HepG2 (cell line): ENCODE results near the gene OR2AG2. TPM values are rescaled to one million over a fixed set of nuclear protein-coding genes. Genes with fewer than 3 reads are reported as not detected.

Experiments
- ATAC-seq: fragments of 200-7000 bp; cut with Tn5 transposase; 3 replicates; pipeline ENCODE4 v1.9.1; 2020; ENCODE audit warnings: mild to moderate bottlenecking, moderate library complexity
- BruUV-seq: library from RNA; stranded (reverse); fragments of 400-500 nt; replicated peaks from 2 replicates; lab custom pipeline; 2021; lab: Mats Ljungman, UMichigan
- CTCF ChIA-PET: fragments of 300-600 bp; formaldehyde crosslinking; extraction: SDS; loops from one replicate; lab custom pipeline; 2021; ENCODE audit warnings: low total read pairs, inconsistent platforms, low intra/inter-chr PET ratio; lab: Yijun Ruan, JAX
- POLR2A ChIA-PET: fragments of 350-600 bp; sonication (Branson Sonifier 250); formaldehyde crosslinking; loops from one replicate; lab custom pipeline; 2020; ENCODE audit warnings: antibody characterized with exemption, inconsistent platforms; lab: Yijun Ruan, JAX
- DNase-seq: peaks from one replicate; pipeline ENCODE4 v3.0.0-alpha.2; 2015; ENCODE audit warnings: low spot score
- FAIRE-seq: peaks from 3 replicates; lab custom pipeline; 2011; peaks lifted over from hg19 to GRCh38; lab: Jason Lieb, UNC
- H2AFZ ChIP-seq: one replicate; pipeline ENCODE4 v1.6.1; 2011; ENCODE audit warnings: low read length, inconsistent platforms
- H3K27ac ChIP-seq: fragments of 300-600 bp; 3 replicates; pipeline ENCODE4 v1.8.0; 2011; ENCODE audit warnings: mixed run types, mild to moderate bottlenecking, mixed read lengths, low read length, inconsistent platforms; ENCODE audit not compliant: insufficient read depth; ENCODE audit errors: extremely low read length
- H3K27me3 ChIP-seq, 2 experiments: fragments of 200-600 bp in 1 of 2; 2 replicates in 1 of 2; 3 replicates in 1 of 2; pipeline versions ENCODE4 v1.6.0 to v1.8.0; 2011; ENCODE audit warnings: low read length in 2 of 2, mild to moderate bottlenecking in 2 of 2, moderate library complexity in 2 of 2, inconsistent platforms in 1 of 2; ENCODE audit not compliant: insufficient read depth in 2 of 2, control insufficient read depth in 1 of 2
- H3K36me3 ChIP-seq, 2 experiments: fragments of 200-600 bp in 1 of 2; replicated peaks in 1 of 2; 2 replicates in 1 of 2; 3 replicates in 1 of 2; pipeline versions ENCODE4 v1.5.1 to v1.8.0; 2011; ENCODE audit warnings: low read length in 2 of 2, inconsistent platforms in 1 of 2; ENCODE audit not compliant: insufficient read depth in 2 of 2, control insufficient read depth in 1 of 2
- H3K4me1 ChIP-seq: 2 replicates; pipeline ENCODE4 v1.5.1; 2012; ENCODE audit warnings: low read length, inconsistent platforms; ENCODE audit not compliant: insufficient read depth
- H3K4me2 ChIP-seq: 2 replicates; pipeline ENCODE4 v1.6.0; 2011; ENCODE audit warnings: low read depth, low read length, inconsistent platforms
- H3K4me3 ChIP-seq, 3 experiments: fragments of 200-600 bp in 1 of 3; sonication (generic), shearing (Covaris generic) in 1 of 3; replicated peaks in 1 of 3; 2 replicates each; pipeline ENCODE4 v1.5.1; 2011 to 2016; ENCODE audit warnings: low read length in 3 of 3, inconsistent platforms in 2 of 3, low read depth in 2 of 3, mild to moderate bottlenecking in 2 of 3, control low read depth in 1 of 3, mixed read lengths in 1 of 3; ENCODE audit not compliant: insufficient read depth in 1 of 3
- H3K79me2 ChIP-seq: one replicate; pipeline ENCODE4 v1.6.1; 2011; ENCODE audit warnings: low read length, inconsistent platforms; ENCODE audit not compliant: insufficient read depth
- H3K9ac ChIP-seq: 2 replicates; pipeline ENCODE4 v1.6.0; 2011; ENCODE audit warnings: mild to moderate bottlenecking, low read depth, low read length, inconsistent platforms; ENCODE audit not compliant: insufficient read depth
- H3K9me3 ChIP-seq: 2 replicates; pipeline ENCODE4 v1.5.1; 2012; ENCODE audit warnings: mild to moderate bottlenecking, low read length
- H4K20me1 ChIP-seq: 2 replicates; pipeline ENCODE4 v1.6.0; 2011; ENCODE audit warnings: inconsistent platforms, mild to moderate bottlenecking, low read length, moderate library complexity; ENCODE audit not compliant: insufficient read depth
- ATAD3A ChIP-seq: sonication (generic); formaldehyde crosslinking; IDR thresholded peaks from 2 replicates; pipeline ENCODE4 v1.4.0; 2020; ENCODE audit warnings: missing genetic modification reagents
- FOXA3 ChIP-seq: IDR thresholded peaks from 2 replicates; pipeline ENCODE4 v1.6.1; 2016; ENCODE audit warnings: missing genetic modification reagents, missing compliant biosample characterization
- PLRG1 ChIP-seq: fragments of 450-650 bp; conservative IDR thresholded peaks from 2 replicates; pipeline ENCODE4 v1.6.1; 2016
- ZNF446 ChIP-seq: sonication (generic); formaldehyde crosslinking; IDR thresholded peaks from 2 replicates; pipeline ENCODE4 v1.5.0; 2020; ENCODE audit warnings: mild to moderate bottlenecking, missing genetic modification reagents
- ZNF678 ChIP-seq: sonication (generic); formaldehyde crosslinking; IDR thresholded peaks from 2 replicates; pipeline ENCODE4 v1.4.0; 2020; ENCODE audit warnings: mild to moderate bottlenecking, missing genetic modification reagents
- WGBS: methylation state at CpG from one replicate; pipeline ENCODE4 v1.1.6; 2017; ENCODE audit warnings: low lambda C conversion rate; 5-methylcytosine and 5-hydroxymethylcytosine counted together
- in situ Hi-C: cut with HindIII; loops from 2 replicates; pipeline ENCODE4 v1.10.0; 2017; ENCODE audit warnings: low pct_unique_long_range_greater_than_20kb; ENCODE audit not compliant: extremely low pct_ligation_motif_present
- intact Hi-C: fragments of 100-400 bp; cut with micrococcal nuclease; formaldehyde crosslinking; loops from one replicate; pipeline ENCODE4 v1.10.0; 2022; ENCODE audit not compliant: unreplicated experiment
- polyA plus RNA-seq, 8 experiments: library from polyadenylated mRNA; depleted of rRNA in 3 of 8; stranded (reverse) in 7 of 8; unstranded in 1 of 8; fragments of >200 nt; fragmentation: Illumina TruSeq in 4 of 8; extraction: Trizol in 4 of 8; gene quantifications; 2 replicates each; pipeline versions ENCODE4 v1.2.1 to v1.2.3, GENCODE V29; 2011 to 2016; ENCODE audit warnings: low read depth in 4 of 8, missing spikeins in 1 of 8, mixed read lengths in 1 of 8; ENCODE audit not compliant: insufficient read depth in 1 of 8
- total RNA-seq, 5 experiments: library from RNA; depleted of rRNA; stranded (reverse); fragments of >200 nt; fragmentation: Illumina TruSeq; extraction: Trizol; gene quantifications; 2 replicates each; pipeline ENCODE4 v1.2.3, GENCODE V29; 2016; ENCODE audit warnings: low read depth in 1 of 5
- TF ChIP-seq, protein P1 (sequence below): sonication (generic); formaldehyde crosslinking; conservative IDR thresholded peaks from 2 replicates; pipeline ENCODE4 v1.8.1; 2023; ENCODE audit warnings: missing genetic modification reagents
- TF ChIP-seq, protein P2 (sequence below), 2 experiments: IDR thresholded peaks; 2 replicates each; pipeline ENCODE4 v1.6.1; 2011 to 2012; ENCODE audit warnings: low read length in 2 of 2, borderline replicate concordance in 1 of 2, low read depth in 1 of 2, mild to moderate bottlenecking in 1 of 2, moderate library complexity in 1 of 2
- TF ChIP-seq, protein P3 (sequence below): sonication (generic); formaldehyde crosslinking; IDR thresholded peaks from 2 replicates; pipeline ENCODE4 v1.4.0; 2020; ENCODE audit warnings: low read depth, missing genetic modification reagents
- TF ChIP-seq, protein P4 (sequence below): sonication (generic); formaldehyde crosslinking; IDR thresholded peaks from 2 replicates; pipeline ENCODE4 v1.5.0; 2020; ENCODE audit warnings: mild to moderate bottlenecking, missing genetic modification reagents

The OR2AG2 gene
- total and polyA plus RNA-seq, 2 of the 13 experiments (the other 11 are each of a cell fraction or from before 2014, with no cell fraction given) = not detected

DNA sequence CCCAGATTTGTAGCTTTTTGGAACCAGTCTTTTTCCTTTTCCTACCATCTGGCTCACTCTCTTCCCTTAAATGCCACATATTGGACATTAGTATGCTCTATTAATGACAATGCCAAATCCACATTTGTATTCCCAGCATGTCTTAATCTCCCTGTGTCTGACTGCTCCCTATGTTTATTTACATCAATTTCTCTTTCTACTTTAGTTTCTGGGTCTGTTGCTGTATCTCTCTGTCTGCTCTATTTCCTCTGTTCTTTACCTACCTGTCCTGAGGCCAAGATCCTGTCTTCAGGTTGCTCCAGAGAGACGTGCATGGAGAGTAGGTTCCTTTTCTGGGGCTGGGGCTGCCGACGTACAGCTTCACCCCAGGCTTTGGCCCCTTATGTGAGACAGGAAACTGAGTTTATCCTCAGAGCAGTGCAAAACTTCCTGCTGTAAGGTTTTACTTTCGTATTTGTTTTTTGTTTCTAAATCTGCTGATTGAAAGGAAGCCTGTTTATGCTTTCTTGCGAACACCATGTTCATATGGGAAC, 25.6 kb downstream of the OR2AG2 start (continued):
- TF ChIP-seq, protein P1, sequence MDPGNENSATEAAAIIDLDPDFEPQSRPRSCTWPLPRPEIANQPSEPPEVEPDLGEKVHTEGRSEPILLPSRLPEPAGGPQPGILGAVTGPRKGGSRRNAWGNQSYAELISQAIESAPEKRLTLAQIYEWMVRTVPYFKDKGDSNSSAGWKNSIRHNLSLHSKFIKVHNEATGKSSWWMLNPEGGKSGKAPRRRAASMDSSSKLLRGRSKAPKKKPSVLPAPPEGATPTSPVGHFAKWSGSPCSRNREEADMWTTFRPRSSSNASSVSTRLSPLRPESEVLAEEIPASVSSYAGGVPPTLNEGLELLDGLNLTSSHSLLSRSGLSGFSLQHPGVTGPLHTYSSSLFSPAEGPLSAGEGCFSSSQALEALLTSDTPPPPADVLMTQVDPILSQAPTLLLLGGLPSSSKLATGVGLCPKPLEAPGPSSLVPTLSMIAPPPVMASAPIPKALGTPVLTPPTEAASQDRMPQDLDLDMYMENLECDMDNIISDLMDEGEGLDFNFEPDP (CRISPR knock-in tag) = no peak
- TF ChIP-seq, protein P2, sequence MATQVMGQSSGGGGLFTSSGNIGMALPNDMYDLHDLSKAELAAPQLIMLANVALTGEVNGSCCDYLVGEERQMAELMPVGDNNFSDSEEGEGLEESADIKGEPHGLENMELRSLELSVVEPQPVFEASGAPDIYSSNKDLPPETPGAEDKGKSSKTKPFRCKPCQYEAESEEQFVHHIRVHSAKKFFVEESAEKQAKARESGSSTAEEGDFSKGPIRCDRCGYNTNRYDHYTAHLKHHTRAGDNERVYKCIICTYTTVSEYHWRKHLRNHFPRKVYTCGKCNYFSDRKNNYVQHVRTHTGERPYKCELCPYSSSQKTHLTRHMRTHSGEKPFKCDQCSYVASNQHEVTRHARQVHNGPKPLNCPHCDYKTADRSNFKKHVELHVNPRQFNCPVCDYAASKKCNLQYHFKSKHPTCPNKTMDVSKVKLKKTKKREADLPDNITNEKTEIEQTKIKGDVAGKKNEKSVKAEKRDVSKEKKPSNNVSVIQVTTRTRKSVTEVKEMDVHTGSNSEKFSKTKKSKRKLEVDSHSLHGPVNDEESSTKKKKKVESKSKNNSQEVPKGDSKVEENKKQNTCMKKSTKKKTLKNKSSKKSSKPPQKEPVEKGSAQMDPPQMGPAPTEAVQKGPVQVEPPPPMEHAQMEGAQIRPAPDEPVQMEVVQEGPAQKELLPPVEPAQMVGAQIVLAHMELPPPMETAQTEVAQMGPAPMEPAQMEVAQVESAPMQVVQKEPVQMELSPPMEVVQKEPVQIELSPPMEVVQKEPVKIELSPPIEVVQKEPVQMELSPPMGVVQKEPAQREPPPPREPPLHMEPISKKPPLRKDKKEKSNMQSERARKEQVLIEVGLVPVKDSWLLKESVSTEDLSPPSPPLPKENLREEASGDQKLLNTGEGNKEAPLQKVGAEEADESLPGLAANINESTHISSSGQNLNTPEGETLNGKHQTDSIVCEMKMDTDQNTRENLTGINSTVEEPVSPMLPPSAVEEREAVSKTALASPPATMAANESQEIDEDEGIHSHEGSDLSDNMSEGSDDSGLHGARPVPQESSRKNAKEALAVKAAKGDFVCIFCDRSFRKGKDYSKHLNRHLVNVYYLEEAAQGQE (IDR thresholded peaks at IDR 0.05; ENCODE audit: borderline replicate concordance in 1 of 2, low read depth in 1 of 2, low read length in 2 of 2) = no peak
- TF ChIP-seq, all 625 proteins: peak for 0

DNA sequence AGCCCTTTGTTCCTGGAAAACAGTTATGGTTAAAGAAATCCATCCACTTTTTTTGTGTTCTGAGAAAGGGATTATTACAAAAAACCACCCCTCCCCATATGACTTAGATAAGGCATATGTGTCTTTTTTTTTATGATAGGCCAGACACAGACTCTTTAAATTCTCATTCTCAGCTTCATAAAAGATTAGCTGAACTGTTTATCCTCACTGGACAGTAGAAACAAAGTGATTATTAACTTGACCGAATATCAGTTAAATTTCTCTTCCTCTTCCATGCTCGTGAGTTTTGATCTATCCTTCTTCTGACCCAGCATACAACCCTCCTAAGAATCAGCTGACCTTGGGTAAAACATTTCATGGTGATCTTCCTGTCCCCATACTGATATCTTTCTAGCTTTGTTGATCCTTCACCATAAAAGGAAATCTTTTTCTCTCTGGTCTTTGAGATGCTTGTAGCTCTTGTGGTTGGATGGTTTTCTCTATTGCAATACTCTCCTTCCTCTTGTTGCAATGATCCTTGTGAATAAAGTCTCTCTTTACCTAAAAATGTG, 26.2 kb downstream of the OR2AG2 start:
- no peak overlapping the region for H3K27ac ChIP-seq
- H3K9me3 ChIP-seq = no peaks in the 10 kb centered on the region
- FAIRE-seq (no peak), DNase-seq (no peak), ATAC-seq (no peak)
- H3K36me3 ChIP-seq = no peaks in the 10 kb centered on the region
- H3K4me2 ChIP-seq = no peak overlapping the region
- H3K27me3 ChIP-seq = peaks cover 0 to 12% of the 10 kb centered on the region in 2 experiments; a peak in 2 of 5 replicates
- no peak overlapping the region for H3K9ac ChIP-seq
- POLR2A ChIA-PET = no interaction called here
- H3K4me1 ChIP-seq = no peaks in the 10 kb centered on the region
- no peak overlapping the region for H2AFZ ChIP-seq
- H3K79me2 ChIP-seq = no peaks in the 10 kb centered on the region
- no TSS peak for BruUV-seq
- CTCF ChIA-PET = no interaction called here
- in situ Hi-C loops = no loop called here
- WGBS = 0% methylated on average over 2 of the region's 2 CpGs
- no peak overlapping the region for H3K4me3 ChIP-seq
- intact Hi-C loops = no loop called here
- H4K20me1 ChIP-seq = no peaks in the 10 kb centered on the region
- TF ChIP-seq FOXA3 (CRISPR knock-in tag) = no peak
- no peak for TF ChIP-seq ZNF446 (CRISPR knock-in tag)
- TF ChIP-seq, protein P3, sequence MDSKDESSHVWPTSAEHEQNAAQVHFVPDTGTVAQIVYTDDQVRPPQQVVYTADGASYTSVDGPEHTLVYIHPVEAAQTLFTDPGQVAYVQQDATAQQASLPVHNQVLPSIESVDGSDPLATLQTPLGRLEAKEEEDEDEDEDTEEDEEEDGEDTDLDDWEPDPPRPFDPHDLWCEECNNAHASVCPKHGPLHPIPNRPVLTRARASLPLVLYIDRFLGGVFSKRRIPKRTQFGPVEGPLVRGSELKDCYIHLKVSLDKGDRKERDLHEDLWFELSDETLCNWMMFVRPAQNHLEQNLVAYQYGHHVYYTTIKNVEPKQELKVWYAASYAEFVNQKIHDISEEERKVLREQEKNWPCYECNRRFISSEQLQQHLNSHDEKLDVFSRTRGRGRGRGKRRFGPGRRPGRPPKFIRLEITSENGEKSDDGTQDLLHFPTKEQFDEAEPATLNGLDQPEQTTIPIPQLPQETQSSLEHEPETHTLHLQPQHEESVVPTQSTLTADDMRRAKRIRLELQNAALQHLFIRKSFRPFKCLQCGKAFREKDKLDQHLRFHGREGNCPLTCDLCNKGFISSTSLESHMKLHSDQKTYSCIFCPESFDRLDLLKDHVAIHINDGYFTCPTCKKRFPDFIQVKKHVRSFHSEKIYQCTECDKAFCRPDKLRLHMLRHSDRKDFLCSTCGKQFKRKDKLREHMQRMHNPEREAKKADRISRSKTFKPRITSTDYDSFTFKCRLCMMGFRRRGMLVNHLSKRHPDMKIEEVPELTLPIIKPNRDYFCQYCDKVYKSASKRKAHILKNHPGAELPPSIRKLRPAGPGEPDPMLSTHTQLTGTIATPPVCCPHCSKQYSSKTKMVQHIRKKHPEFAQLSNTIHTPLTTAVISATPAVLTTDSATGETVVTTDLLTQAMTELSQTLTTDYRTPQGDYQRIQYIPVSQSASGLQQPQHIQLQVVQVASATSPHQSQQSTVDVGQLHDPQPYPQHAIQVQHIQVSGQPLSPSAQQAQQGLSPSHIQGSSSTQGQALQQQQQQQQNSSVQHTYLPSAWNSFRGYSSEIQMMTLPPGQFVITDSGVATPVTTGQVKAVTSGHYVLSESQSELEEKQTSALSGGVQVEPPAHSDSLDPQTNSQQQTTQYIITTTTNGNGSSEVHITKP (CRISPR knock-in tag) = no peak
- TF ChIP-seq, protein P4, sequence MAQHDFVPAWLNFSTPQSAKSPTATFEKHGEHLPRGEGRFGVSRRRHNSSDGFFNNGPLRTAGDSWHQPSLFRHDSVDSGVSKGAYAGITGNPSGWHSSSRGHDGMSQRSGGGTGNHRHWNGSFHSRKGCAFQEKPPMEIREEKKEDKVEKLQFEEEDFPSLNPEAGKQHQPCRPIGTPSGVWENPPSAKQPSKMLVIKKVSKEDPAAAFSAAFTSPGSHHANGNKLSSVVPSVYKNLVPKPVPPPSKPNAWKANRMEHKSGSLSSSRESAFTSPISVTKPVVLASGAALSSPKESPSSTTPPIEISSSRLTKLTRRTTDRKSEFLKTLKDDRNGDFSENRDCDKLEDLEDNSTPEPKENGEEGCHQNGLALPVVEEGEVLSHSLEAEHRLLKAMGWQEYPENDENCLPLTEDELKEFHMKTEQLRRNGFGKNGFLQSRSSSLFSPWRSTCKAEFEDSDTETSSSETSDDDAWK = no peak
- TF ChIP-seq ATAD3A (CRISPR knock-in tag) = no peak
- no peak for TF ChIP-seq PLRG1
- no peak for TF ChIP-seq ZNF678 (CRISPR knock-in tag)
